A673 (cell line): ENCODE data around the gene ATF5.

ENCODE experiments used
- EZH2 ChIP-seq: fragments of 200-600 bp; sonication (generic); IDR thresholded peaks from 2 replicates; pipeline ENCODE4 v1.6.1; 2017; ENCODE audit warnings: borderline replicate concordance, low read depth, mild to moderate bottlenecking, mixed read lengths, antibody characterized with exemption, low read length; ENCODE audit not compliant: poor library complexity, severe bottlenecking
- TF ChIP-seq, protein P1 (sequence below): fragments of 300-800, 200-600 bp; sonication (generic); conservative IDR thresholded peaks from 2 replicates; pipeline ENCODE4 v1.5.1; 2017; ENCODE audit warnings: low read depth, mild to moderate bottlenecking, antibody characterized with exemption, low read length, moderate library complexity, mixed read lengths

DNA sequence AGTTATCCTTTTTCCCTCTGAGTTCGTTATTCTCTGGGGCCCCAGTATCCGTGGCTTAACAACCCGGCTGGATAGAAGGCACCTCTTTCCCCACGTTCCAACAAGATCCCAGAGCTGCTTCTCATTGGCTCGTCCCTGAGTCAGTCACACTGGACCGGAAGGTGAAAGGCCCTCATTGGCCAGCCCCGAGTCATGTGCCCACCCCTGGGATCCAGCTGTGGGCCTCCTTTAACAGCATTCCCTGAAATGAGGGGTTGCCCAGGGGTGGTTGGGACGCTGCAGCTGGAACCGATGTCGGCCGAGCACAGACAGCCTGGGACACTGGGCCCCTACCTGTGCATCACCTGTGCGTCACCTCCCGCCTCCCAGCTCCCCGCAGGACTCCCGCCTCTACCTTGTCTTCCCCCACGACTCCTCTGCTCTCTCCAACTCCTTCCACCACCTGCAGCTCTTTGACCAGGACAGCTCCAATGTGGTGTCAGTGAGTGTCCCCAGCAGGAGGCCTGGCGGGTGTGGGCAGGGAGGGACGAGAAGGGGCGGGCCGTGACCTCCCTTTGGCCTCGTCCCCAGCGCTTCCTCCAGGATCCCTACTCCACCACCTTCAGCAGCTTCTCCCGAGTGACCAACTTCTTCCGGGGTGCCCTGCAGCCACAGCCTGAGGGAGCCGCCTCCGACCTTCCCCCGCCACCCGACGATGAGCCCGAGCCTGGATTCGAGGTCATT is 47.2 kb upstream of the ATF5 start:
- TF ChIP-seq, protein P1, sequence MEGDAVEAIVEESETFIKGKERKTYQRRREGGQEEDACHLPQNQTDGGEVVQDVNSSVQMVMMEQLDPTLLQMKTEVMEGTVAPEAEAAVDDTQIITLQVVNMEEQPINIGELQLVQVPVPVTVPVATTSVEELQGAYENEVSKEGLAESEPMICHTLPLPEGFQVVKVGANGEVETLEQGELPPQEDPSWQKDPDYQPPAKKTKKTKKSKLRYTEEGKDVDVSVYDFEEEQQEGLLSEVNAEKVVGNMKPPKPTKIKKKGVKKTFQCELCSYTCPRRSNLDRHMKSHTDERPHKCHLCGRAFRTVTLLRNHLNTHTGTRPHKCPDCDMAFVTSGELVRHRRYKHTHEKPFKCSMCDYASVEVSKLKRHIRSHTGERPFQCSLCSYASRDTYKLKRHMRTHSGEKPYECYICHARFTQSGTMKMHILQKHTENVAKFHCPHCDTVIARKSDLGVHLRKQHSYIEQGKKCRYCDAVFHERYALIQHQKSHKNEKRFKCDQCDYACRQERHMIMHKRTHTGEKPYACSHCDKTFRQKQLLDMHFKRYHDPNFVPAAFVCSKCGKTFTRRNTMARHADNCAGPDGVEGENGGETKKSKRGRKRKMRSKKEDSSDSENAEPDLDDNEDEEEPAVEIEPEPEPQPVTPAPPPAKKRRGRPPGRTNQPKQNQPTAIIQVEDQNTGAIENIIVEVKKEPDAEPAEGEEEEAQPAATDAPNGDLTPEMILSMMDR = no peak
- TF ChIP-seq EZH2 = no peak
